Kidney glomerular epithelial cell (primary cell): ENCODE results near the gene SLC35F6.
"Not testable (repeated sequence)": the region's sequence is repeated elsewhere in the genome, so short reads cannot be mapped to it uniquely, and the experiment has no call there.

Source experiments
- DNase-seq: peaks from one replicate; lab custom pipeline; 2025; lab: John Stamatoyannopoulos, UW

SLC35F6 gene

GRCh38 chr2:26784570-26785234 lies 20.6 kb downstream of the SLC35F6 start:
- no peak for DNase-seq

- DNase-seq, result peak; percentile 99
These were observed 21.5 kb downstream of the SLC35F6 start, which contains the start of gene CENPA for GRCh38 chr2:26785431-26786206. TSS of gene CENPA (plus strand) at chr2:26786056. CDS start at chr2:26786197, 141 bp downstream.

GRCh38 chr2:26786207-26787028 lies 22.3 kb downstream of the SLC35F6 start:
- DNase-seq, result no peak

- DNase-seq, result no peak
These were observed 28.6 kb downstream of the SLC35F6 start for GRCh38 chr2:26792720-26793119.

- no peak for DNase-seq
These were observed 29.4 kb downstream of the SLC35F6 start for GRCh38 chr2:26793518-26793917.

- not testable (repeated sequence) for DNase-seq
These were observed 31.1 kb downstream of the SLC35F6 start for GRCh38 chr2:26795135-26795534.

- DNase-seq, result no peak
These were observed 37.2 kb downstream of the SLC35F6 start for GRCh38 chr2:26801328-26801727.

- no peak for DNase-seq
These were observed 37.7 kb downstream of the SLC35F6 start for GRCh38 chr2:26801796-26802195.

- peak; percentile 45 for DNase-seq
These were observed 41.2 kb downstream of the SLC35F6 start for GRCh38 chr2:26805241-26805676.

- peak; percentile 33 for DNase-seq
These were observed 43.8 kb downstream of the SLC35F6 start for GRCh38 chr2:26807788-26808460.

GRCh38 chr2:26809211-26809610 lies 45.1 kb downstream of the SLC35F6 start:
- no peak for DNase-seq

- no peak for DNase-seq
These were observed 45.9 kb downstream of the SLC35F6 start for GRCh38 chr2:26809876-26810577.

- DNase-seq, result no peak
These were observed 47.2 kb downstream of the SLC35F6 start for GRCh38 chr2:26811261-26811660.

- no peak for DNase-seq
These were observed 48.0 kb downstream of the SLC35F6 start for GRCh38 chr2:26811791-26812694.

GRCh38 chr2:26812731-26813130 lies 48.6 kb downstream of the SLC35F6 start:
- no peak for DNase-seq

GRCh38 chr2:26814072-26814765 lies 50.1 kb downstream of the SLC35F6 start:
- DNase-seq, result not testable (repeated sequence)

GRCh38 chr2:26816893-26817292 lies 52.8 kb downstream of the SLC35F6 start:
- DNase-seq, result no peak

- no peak for DNase-seq
These were observed 54.2 kb downstream of the SLC35F6 start for GRCh38 chr2:26818255-26818654.

GRCh38 chr2:26818972-26819371 lies 54.9 kb downstream of the SLC35F6 start:
- DNase-seq, result no peak

- DNase-seq, result no peak
These were observed 56.8 kb downstream of the SLC35F6 start for GRCh38 chr2:26820932-26821331.
